Mesothelial cell of epicardium (in vitro differentiated cells): ENCODE measurements around the gene IL16. TPM values are rescaled to one million over a fixed set of nuclear protein-coding genes. Genes with fewer than 3 reads are reported as not detected.

Experiments
- DNase-seq, 2 experiments: peaks; one replicate each; pipeline ENCODE4 v3.0.0; 2021; ENCODE audit warnings: low spot score in 2 of 2; ENCODE audit not compliant: unreplicated experiment in 2 of 2
- H3K27ac Mint-ChIP-seq: 2 replicates; pipeline ENCODE4 v1.8.0; 2021; ENCODE audit warnings: mixed read lengths
- H3K27me3 Mint-ChIP-seq: 2 replicates; pipeline ENCODE4 v1.8.0; 2021; ENCODE audit warnings: low read depth, mixed read lengths
- H3K36me3 Mint-ChIP-seq: 2 replicates; pipeline ENCODE4 v1.8.0; 2021; ENCODE audit warnings: mixed read lengths
- H3K4me1 Mint-ChIP-seq: 2 replicates; pipeline ENCODE4 v1.8.0; 2021; ENCODE audit warnings: mixed read lengths
- H3K4me3 Mint-ChIP-seq: 2 replicates; pipeline ENCODE4 v1.8.0; 2021; ENCODE audit warnings: mild to moderate bottlenecking, moderate library complexity, mixed read lengths
- H3K9me3 Mint-ChIP-seq: 2 replicates; pipeline ENCODE4 v1.8.0; 2021; ENCODE audit warnings: mixed read lengths
- CTCF ChIP-seq: fragments of 200-600 bp; sonication (generic); IDR thresholded peaks from one replicate; pipeline ENCODE4 v1.5.0; 2021; ENCODE audit warnings: antibody characterized with exemption; ENCODE audit not compliant: unreplicated experiment
- total RNA-seq: library from RNA; stranded (reverse); gene quantifications from 3 replicates; pipeline ENCODE4 v1.2.1, GENCODE V29; 2021

IL16 gene
- total RNA-seq, 1 donor from 2014 or later, result 0.27 TPM

DNA sequence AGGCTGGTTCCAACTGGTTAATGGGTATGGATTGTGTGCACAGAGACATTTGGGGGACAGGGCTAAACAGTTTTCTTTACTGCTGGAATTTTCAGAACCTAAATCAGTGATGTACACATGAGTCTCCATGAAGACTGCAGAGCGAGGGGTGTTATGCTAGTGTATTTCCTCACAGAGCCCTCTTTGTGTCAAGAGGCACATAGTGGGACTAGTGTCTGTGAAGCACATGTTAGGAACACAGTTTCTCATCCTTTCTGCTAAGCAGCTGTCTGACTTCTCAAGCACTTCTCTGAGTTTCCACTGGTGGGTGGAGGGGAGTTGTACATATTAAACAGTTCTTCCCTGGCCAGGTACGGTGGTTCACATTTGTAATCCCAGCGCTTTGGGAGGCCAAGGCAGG, 136.7 kb downstream of the IL16 start:
- Mint-ChIP-seq H3K4me3 (no peak overlapping the region), H3K4me1 (peaks cover 50% of the 10 kb centered on the region), H3K9me3 (no peaks in the 10 kb centered on the region), H3K36me3 (no peaks in the 10 kb centered on the region), H3K27me3 (no peaks in the 10 kb centered on the region), H3K27ac (no peak overlapping the region)
- DNase-seq, result no peak
- no peak for TF ChIP-seq CTCF

DNA sequence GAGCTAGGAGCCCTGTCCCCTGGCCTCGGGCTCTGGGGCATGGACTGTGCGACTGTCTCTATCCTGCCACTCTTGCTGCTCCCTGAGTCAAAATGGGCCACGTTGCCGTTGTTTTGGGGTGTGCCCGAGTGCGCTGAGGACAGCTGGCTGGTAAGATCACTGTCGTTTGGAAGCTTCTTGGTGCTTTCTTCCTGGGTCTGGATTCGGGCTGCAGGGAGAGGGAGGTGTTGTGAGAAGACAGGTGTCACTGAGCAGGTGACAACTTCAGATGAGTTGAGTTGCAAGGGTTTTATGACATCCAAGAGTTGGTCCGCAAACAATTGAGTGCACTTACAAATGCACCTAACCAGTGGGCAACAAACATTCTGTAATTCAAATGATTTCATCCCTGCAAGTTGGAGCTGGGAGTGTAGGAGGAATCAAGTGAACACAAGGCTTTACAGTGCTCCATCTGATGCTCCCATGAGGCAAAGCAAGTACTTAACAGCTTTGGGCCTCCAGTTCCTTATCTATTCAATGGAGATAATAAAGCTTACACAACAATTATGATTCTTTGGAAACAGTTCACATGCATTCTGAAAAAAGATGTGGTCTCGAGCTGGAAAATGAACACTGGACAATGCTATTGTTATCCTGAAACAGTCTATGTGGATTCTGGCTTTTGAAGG, 138.2 kb downstream of the IL16 start:
- H3K36me3 Mint-ChIP-seq, result no peaks in the 10 kb centered on the region
- no peak for DNase-seq
- H3K4me1 Mint-ChIP-seq, result peaks cover 64% of the 10 kb centered on the region
- peak overlapping the region; percentile 56 for H3K27ac Mint-ChIP-seq
- H3K4me3 Mint-ChIP-seq, result no peak overlapping the region
- H3K27me3 Mint-ChIP-seq, result no peaks in the 10 kb centered on the region
- no peak for TF ChIP-seq CTCF
- H3K9me3 Mint-ChIP-seq, result no peaks in the 10 kb centered on the region

- Mint-ChIP-seq H3K36me3 (no peaks in the 10 kb centered on the region), H3K4me1 (peaks cover 60% of the 10 kb centered on the region), H3K4me3 (no peak overlapping the region), H3K27me3 (no peaks in the 10 kb centered on the region), H3K27ac (peak overlapping the region; percentile 10), H3K9me3 (no peaks in the 10 kb centered on the region)
- no peak for TF ChIP-seq CTCF
- no peak for DNase-seq
Measured at GRCh38 chr15:81335631-81336030, 139.0 kb downstream of the IL16 start.

DNA sequence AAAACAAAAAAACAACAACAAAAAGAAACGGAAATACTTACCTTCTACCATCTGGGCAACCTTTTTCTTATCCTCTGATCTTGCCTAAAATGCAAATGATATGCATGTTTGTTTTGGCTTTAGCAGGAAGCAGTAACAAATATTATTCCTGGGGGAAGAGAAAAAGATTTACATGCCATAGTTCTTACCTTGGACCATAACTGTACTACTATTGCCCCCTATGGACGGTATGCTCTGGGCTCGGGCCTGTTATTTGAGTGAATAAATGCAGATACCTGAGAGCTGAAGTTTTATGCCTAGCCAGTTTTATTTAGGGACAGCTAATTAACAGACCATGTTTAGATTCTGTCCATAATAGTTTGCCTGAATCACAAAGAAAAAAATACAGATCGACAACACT, 139.9 kb downstream of the IL16 start:
- Mint-ChIP-seq H3K36me3 (no peaks in the 10 kb centered on the region), H3K4me1 (peaks cover 51% of the 10 kb centered on the region), H3K4me3 (no peak overlapping the region), H3K27me3 (no peaks in the 10 kb centered on the region), H3K27ac (no peak overlapping the region), H3K9me3 (no peaks in the 10 kb centered on the region)
- TF ChIP-seq CTCF, result no peak
- no peak for DNase-seq

GRCh38 chr15:81337241-81337640, 140.6 kb downstream of the IL16 start:
- no peak overlapping the region for H3K27ac Mint-ChIP-seq
- no peaks in the 10 kb centered on the region for H3K9me3 Mint-ChIP-seq
- H3K4me3 Mint-ChIP-seq, result no peak overlapping the region
- no peak for DNase-seq
- peaks cover 46% of the 10 kb centered on the region for H3K4me1 Mint-ChIP-seq
- H3K36me3 Mint-ChIP-seq, result no peaks in the 10 kb centered on the region
- no peaks in the 10 kb centered on the region for H3K27me3 Mint-ChIP-seq
- no peak for TF ChIP-seq CTCF

GRCh38 chr15:81337713-81338157, 141.1 kb downstream of the IL16 start:
- H3K4me3 Mint-ChIP-seq, result no peak overlapping the region
- H3K36me3 Mint-ChIP-seq, result no peaks in the 10 kb centered on the region
- peaks cover 46% of the 10 kb centered on the region for H3K4me1 Mint-ChIP-seq
- DNase-seq, result no peak
- peaks cover 2% of the 10 kb centered on the region for H3K27me3 Mint-ChIP-seq
- no peaks in the 10 kb centered on the region for H3K9me3 Mint-ChIP-seq
- TF ChIP-seq CTCF, result no peak
- peak overlapping the region; percentile 80 for H3K27ac Mint-ChIP-seq
